Measurements from ENCODE around the gene SIT1.

Gene SIT1, protein sequence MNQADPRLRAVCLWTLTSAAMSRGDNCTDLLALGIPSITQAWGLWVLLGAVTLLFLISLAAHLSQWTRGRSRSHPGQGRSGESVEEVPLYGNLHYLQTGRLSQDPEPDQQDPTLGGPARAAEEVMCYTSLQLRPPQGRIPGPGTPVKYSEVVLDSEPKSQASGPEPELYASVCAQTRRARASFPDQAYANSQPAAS
- total RNA-seq: 10.7 to 33.8 (median 20.8) reads per million in 4 experiments

DNA sequence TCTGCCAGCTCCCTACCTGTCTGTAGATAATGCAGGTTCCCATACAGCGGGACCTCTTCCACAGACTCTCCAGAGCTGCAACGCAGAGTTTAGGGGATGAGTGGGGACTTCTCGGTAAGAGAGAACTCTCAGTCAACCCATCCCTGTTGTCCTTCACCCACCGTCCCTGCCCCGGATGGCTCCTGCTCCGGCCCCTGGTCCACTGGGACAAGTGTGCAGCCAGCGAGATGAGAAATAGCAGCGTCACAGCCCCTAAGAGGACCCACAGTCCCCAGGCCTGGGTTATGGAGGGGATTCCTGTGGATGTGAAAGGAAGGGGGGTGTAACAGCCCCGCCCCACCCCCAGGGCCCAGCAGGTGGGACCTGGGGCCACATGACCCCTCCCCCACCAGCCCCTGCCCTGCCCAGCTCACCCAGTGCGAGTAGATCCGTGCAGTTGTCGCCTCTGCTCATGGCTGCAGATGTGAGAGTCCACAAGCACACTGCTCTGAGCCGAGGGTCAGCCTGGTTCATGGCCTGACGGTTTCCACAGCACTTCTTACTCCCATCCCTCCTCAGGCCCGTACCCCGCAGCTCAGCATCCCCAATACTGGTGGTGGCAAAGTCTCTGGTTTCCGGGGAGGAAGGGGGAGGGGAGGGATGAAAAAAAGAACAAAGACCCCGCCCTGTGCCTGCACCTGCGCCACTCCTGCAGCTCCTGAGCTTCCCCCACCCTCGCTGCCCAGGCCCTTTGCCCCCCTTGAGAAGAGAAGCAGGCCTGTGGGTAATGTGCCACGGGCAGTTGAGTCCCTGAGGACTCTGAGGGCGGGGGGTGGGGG is at the start of gene SIT1:
Gene SIT1 (minus strand): TSS at position 591 of the 818 bp plus-strand sequence. CDS start 78 bp downstream, at position 513.
- DNase-seq: peak; percentile 22

DNA sequence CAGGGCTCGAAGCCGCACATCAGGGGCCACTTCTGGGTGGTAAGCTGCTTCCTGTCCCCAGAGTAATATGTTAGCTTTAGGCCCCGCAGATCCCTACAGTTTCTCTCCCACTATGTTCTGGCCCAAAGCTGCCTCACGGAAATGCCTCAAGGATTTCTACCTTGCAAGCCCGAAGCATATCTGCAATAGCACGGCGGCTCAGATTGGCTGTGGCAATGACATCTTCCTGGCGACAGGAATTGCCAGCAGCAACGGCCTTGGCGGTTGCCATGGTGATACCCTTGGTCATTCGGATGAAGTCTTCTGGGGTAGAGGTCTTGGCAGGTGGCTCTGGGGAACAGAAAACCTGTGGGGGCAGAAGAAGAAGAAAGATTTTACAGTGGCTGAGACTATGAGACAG is 49.3 kb upstream of the SIT1 start:
- no peak for DNase-seq

DNA sequence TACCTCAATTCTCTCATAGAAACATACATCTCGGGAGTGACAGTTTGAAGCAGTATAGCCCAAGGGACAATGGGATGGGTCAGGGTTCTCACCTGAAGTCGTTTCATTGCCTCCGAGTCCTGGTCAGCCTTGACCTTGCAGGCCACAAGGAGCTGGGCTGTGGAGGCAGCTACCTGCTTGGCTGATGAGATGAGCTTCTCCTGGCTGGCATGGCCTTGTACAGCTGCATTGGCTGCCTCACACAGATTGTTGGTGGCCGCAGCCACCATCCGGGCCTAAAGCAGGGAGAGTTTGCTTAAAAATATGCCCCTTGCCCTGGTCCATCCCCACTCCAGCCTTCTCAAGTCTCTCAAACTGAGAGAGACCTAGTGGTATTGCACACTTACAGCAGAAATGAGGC is 47.5 kb upstream of the SIT1 start:
- no peak for DNase-seq

DNA sequence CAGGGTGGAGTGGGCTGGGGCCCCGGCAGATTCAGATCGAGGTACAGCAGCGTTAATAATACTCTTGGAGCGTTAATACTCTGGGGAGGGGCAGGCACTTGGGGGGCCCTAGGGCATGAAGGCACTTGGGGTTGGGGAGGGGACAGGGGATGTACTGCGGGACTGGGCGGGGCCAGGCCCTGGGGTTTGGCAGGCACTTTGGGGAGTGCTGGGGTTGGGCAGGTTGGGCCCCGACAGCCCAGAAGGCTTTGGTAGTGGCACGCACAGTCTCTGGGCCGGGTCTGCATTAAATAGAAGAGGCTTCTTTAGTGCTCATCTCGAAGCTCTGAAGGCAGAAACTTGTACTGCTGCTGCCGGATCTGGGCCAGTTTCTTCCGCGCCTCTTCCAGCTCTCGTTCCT is 46.8 kb upstream of the SIT1 start:
- DNase-seq: no peak

DNA sequence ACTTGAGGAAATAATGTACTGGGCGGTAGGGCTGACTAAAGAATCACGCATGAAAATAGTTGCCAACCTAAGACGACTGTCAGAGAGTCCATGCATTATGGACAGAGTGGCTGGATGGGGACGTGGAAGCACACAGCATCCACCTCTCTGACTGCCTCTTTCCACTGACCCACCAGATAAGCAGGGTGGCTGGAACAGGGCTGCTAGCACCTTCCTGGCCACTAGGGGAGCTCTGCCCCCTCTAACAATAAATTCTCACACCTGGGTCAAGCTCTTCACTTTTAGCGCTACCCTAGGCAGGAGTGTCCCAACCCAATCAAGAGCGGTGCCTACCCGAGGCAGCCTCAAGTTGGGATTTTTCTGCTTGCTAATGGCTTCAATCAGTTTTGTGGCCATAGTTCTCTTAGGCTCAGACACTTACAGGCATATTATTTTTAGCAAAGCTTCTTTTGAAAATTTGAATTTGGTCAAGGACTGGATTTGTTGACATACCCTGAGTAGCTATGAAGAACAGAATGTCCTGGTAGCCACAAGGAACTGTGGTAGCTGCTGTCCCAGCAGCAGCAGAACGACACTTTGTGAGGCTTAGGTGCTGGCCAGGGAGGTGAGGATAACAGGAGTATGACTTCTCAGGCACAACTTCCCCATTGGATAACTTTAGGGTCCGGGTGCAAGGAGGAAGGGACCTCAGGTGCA is 45.9 kb upstream of the SIT1 start:
- DNase-seq: peak; percentile 35

DNA sequence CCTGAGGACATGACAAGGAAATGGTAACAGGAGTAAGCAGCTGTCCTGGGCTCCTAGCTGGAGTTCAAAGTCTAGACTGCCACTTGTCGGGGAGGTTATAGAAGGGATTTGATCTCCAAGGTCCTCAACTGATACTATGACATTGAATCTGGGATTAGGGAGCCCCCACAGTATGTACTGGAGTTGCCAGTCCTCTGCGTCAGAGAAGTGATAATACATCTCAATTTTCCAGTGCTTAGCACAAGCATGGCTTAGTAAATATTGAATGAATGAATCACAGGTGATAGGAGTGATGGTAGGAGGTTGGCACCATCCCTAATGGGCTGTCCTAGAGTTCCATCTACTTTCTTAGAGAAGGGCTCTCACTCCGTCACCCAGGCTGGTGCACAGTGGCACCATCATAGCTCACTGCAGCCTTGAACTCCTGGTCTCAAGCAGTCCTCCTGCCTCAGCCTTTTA is 45.2 kb upstream of the SIT1 start:
- no peak for DNase-seq

DNA sequence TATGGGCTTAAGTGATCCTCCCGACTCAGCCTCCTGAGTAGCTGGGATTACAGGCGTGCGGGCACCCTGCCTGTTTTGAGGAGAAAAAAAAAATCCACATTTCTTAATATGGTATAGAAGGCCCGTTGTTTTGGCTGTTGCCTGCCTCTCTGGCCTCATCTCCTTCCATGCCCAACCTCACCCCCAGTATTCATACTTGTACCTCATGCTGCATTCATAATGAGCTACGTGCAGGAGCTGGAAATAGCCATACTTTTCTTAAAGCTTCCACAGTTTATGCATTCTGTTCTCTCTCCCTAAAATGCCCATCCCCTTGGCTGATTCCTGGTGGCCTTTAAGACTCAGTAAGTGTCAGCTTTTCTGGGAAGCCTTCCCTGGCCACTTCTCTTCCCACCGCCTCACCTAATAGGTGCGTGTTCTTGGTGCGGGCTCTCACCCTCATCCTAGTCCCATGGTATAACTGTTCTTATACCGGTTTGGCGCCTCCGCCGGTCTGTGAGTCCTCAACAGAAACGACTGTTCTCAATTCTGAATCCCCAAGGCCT is 41.1 kb upstream of the SIT1 start:
- no peak for DNase-seq

DNA sequence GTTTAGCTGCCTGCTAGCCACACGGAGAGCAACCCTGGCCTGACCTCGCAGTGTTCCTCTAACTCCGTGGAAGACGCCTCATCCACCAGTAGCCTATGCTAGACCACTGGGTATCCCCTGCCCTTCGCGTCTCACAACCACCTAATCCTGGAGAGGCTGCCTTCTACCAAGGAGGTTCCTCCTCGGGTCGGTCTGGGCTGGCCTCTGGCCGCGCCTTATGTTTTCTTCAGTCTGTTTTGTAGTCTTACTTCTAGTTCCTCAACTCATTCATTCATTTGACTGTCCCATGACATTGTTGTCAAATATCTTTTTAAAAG is 40.6 kb upstream of the SIT1 start:
- DNase-seq: no peak

DNA sequence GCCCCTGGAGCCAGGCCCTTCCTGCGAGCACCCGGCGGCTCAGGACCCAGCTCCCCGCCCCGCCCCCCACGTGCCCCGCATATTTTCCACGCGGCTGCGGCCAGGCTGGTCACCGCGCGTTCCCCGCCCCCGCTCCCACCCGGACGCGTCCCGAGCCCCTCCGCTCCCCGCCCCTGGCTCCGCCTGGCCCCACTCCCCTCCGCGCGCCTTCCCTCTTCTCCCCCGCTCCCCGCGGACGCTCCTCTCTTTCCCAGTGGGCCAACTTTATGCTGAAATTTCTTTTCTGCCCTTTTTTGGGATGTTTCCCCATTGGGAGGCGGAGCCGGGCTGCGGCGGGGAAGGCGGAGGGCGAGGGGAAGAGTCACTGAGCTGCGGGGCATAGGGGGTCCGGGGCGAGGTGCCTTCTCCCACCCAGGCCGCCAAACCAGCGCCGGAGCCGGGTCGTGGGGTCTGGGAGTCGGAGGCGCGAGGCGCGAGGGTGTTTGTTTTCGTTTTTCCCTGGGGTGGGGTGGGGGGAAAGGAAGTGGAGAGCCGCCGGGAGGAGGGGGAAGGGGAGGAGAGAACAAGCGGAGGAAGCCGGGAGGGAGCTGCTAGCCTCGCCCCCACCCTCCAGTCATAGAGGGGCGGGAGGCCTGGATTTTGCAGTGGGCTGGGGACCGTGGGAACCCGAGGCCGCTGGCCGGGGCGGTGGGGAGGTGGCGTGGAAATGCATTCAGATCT is 40.0 kb upstream of the SIT1 start:
- DNase-seq: peak; percentile 14

DNA sequence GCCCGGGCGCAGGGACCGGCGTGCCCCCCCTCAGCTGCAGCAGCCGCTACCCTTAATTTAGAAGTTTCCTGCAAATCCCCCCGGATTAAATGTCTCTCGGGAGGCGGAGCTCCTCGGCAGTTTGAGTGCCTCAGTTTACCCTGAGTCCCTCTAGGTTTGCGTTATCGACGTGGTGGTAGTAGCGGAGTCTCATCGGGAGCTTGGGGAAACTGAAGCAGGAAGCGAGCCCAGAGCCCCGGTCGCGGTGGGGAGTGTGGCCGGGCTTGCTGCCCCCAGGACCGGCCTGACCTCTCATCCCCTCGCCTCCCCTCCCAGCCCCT is 39.5 kb upstream of the SIT1 start:
- DNase-seq: no peak

DNA sequence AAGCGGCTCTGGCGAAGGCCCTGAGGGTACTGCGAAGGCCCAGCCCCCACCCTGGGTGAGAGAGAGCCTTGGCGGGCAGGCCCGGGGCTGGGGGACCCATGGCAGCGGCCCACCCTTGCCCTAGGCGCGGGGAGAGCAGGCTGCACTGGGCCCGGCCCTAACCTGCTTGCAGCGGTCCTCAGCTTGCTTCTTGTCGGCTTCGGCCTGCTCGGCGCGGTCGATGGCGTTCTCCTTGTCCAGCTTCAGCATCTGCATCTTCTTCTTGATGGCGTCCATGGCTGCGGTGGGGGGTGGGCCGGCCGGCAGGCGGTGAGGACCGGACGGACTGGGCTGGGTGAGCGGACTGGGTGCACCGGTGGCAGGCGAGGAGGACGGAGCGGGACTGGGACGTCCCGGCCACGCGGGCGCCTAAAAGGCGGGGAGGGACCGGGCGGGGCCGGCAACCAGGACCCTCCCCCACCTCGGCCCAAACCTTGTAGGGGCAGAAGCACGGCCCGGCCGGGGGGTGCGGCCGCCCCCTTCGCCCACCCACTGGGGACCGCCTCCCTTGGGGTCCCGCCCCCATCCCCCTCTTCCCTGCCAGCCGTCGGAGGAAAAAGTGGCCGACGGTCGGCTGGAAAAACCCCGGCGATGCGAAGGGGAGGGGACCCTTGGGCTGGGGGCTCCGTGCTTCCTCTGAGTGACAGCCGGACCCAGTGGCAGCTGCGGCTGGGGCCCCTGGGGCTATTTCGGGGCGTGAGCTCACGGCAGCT is 39.0 kb upstream of the SIT1 start, which contains the start of gene TPM2:
Gene TPM2 (minus strand): TSS at position 384 of the 752 bp plus-strand sequence. CDS start 108 bp downstream, at position 276.
- DNase-seq: no peak

DNA sequence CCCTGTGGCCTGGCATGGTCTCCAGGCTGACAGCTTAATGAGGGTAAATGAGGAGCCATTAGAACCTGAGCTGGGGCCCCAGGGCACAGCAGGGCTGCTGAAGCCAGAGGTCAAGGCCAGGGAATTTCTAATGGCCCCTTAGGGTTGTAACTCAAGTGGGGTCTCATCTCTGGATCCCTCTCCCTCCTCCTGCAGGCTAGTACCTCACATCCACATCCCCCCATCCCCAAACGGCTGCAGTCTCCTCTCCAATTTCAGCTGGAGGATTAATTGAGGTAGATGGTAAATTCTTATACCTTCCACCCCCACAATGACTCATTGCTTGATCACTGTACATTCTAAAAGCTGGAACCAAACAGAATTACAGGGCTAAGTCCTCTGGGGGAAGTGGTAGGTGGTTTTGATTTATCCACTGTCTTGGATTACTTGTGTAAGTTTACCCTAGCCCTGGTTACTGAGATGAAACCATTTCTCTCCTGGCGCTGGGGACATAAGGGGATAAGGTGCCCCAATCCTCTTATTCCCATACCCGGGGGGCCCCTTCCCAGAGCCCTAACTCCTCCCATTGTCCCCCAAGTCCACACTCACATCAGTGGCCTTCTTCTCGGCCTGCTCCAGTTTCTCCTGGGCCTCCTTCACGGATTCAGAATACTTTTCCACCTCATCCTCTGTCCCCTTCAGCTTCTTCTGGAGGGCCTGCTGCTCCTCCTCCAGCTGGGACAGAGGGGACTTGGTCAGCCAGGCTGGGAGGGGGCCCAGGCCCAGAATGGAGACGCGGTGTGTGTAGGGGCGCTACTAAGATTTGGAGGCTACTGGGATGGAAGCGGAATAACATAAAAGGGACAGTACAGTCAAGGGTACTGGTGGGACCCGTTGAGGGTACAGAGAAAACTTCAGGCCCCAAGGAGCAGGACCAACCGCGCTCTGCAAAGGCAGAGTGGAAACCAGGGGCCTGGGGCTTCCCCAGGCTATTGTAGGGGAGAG is 38.1 kb upstream of the SIT1 start:
- no peak for DNase-seq

DNA sequence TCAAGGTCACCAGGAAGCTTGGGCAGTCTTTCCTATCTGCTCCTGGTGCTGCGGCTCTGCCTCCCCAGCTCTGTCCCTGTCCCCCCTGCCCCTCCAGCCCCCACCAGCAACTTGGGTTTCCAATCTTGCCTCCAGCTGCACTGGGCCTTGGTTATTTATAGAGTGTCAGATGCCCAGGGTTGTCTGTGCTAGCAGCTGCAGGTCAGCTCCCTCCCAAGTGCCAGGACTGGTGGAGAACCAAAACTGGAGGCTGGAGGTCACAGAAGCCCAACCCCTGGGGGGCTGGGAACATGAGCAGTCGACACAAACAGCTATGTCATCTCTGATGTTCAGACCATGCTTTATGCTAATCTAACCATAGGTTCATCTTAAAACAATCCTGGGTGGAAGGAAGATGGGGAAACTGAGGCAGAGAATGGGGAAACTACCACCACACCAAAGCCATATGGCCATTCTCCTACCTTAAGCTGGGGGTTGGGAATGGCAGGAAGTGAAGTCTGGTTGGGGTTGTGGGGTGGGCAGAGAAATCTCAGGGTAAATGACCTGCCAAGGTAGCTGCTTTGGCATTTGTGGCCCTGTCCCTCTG is 37.3 kb upstream of the SIT1 start:
- DNase-seq: no peak

DNA sequence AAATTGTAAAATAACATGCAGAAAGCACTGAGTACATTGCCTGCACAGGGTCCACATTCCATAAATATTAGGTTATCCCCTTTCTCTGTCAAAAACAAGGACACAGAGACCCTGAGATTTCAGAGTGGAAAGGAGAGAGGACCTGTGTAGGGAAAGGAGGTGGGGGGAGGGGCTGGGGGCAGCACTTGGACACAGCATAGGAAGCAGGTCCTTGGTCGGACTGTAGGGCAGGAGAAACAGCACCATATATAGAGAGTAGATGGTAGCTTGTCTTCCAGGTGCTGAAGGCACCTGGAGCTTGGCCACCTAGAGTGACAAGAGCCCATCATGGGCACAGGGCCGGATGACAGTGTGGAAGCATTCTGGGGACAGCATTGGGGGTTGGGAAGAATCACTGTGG is 36.6 kb upstream of the SIT1 start:
- DNase-seq: no peak

DNA sequence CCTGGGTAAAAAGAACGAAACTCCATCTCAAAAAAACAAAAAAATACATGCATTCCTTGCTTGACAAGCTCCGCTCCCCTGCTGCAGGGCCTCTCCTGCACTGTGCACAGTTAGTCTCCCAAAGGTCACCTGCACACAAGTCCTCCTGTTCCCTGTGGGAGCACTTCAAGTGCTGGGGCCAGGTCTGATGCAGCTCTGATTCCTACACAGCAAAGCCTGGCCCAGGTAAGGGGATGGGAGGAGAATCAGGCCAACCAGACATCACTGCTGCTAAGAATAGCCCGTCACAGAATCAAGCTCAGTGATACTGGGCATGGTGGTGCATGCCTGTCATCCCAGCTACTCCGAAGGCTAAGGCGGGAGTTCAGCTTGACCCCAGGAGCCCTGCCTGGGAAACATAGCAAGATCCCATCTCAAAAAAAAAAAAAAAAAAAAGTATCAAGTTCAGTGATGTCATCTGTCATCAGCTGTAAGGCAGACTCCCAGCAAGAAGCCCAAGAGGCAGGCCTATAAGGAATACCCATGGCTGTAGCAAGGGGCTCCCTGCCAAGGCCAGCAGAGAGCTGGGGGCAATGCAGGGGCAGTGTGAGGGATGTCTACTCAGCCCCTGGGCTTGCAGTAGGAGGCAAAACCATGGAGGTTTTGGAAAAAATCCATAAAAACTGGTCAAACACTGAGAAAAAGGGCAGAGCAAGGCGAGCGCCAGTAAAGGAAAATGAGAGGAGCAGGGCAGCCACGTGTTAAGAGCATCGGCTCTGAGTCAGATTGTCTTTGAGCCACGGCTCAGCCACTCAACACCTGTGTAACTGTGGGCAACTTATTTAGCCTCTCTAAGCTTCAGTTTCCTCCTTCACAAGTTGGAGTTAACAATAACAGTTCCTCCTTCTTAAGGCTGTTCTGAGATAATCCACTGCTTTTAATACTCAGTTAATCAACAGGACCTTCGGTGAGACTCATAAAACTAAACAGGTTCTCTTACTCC is 35.8 kb upstream of the SIT1 start:
- DNase-seq: no peak

DNA sequence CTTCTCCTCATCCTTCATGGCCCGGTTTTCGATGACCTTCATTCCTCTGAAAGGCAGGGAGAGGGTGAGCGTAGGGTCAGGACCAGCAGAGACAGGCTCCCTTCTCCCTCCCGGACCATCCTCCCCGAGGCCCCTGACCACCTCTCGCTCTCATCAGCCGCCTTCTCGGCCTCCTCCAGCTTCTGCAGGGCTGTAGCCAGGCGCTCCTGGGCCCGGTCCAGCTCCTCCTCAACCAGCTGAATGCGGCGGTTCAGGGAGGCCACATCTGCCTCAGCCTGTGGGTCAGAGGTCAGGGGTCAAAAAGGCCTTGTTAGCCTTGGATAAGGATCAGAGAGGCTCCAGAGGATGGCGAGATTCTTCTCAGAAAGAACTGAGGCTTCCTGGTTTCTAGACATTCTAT is 34.8 kb upstream of the SIT1 start:
- no peak for DNase-seq

DNA sequence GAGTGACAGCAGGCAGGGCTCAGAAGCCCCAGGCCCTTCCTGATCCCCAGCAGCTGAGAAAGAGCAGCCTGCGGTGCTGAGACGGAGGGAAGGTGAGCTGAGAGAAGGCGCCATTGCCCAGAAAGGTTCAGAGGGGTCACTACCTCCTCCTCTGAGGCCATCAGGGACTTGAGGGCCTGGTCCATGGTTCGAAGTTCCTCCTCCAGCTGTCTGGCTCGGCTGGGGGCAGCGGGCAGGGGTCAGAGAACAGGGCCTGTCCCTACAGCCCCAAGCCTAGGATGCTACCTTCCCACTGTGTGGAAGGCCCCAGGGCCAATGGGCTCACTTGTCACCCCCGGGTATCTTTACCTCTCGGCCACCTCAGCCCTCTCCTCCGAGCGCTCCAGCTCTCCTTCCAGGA is 34.2 kb upstream of the SIT1 start:
- DNase-seq: no peak

DNA sequence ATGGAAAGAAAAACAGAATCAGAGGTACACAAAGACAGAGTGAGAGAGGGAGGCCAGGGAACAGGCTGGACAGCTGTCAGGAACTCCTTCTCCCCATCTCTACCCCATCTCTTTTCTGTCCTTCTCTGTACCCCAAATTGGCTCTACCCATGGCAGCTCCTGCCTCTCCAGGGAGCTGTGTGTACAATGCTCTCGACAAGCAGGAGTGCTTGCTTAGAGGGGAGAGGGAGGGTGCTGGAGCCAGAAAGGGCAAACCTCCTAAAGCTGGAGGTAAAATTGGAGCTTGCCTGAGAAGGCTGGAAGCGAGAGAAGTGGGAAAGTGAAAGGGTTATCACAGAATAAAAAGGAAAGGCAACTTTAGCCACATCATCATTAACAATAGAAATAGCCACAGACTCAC is 32.6 kb upstream of the SIT1 start:
- DNase-seq: no peak

Measured in effector CD8-positive, alpha-beta T cell (primary cell).